Prostate gland (tissue), 2 donors: ENCODE measurements around the gene TTLL5.

Experiments
- CTCF ChIP-seq, 4 experiments: fragments of 200-600 bp in 2 of 4; fragments of 450-650 bp in 2 of 4; sonication (generic) in 2 of 4; IDR thresholded peaks; 1 replicate in 3 of 4; 2 replicates in 1 of 4; pipeline ENCODE4 v1.5.1; 2016 to 2019; ENCODE audit warnings: antibody characterized with exemption in 4 of 4, mild to moderate bottlenecking in 2 of 4, moderate library complexity in 2 of 4
- POLR2A ChIP-seq: fragments of 450-650 bp; IDR thresholded peaks from one replicate; pipeline ENCODE4 v1.6.1; 2016; ENCODE audit warnings: antibody characterized with exemption, mild to moderate bottlenecking
- POLR2AphosphoS5 ChIP-seq: sonication (generic); formaldehyde crosslinking; IDR thresholded peaks from one replicate; pipeline ENCODE4 v1.6.1; 2017; ENCODE audit warnings: antibody characterized with exemption

- TF ChIP-seq POLR2A (no peak), CTCF (IDR thresholded peaks at IDR 0.05) (no peak), POLR2AphosphoS5 (no peak)
These were observed 245.2 kb downstream of the TTLL5 start for GRCh38 chr14:75906228-75906627.
